ENCODE data around the gene DET1. TPM values are rescaled to one million over a fixed set of nuclear protein-coding genes. Genes with fewer than 3 reads are reported as not detected.

DET1 gene
- polyA plus RNA-seq, 1 of the 3 experiments (the other 2 are of a cell fraction), result 4.5 TPM

GRCh38 chr15:88497109-88497765 lies 49.2 kb downstream of the DET1 start:
- TF ChIP-seq MAX (IDR thresholded peaks at IDR 0.05; ENCODE audit: low read depth) (no peak), FOXM1 (IDR thresholded peaks at IDR 0.05; ENCODE audit: low read depth) (no peak), REST (IDR thresholded peaks at IDR 0.05; ENCODE audit: low read depth, low read length) (no peak), RXRA (IDR thresholded peaks at IDR 0.05; ENCODE audit: borderline replicate concordance, low read depth) (no peak), IRF3 (IDR thresholded peaks at IDR 0.05; ENCODE audit: low read depth, low read length) (no peak), ELF1 (IDR thresholded peaks at IDR 0.05) (no peak), EP300 (IDR thresholded peaks at IDR 0.05; ENCODE audit: borderline replicate concordance in 1 of 2, low read depth in 1 of 2, low read length in 1 of 2) (no peak), YY1 (IDR thresholded peaks at IDR 0.05; ENCODE audit: low read depth) (no peak), NRF1 (IDR thresholded peaks at IDR 0.05; ENCODE audit: low read depth, low read length) (no peak), CHD2 (IDR thresholded peaks at IDR 0.05; ENCODE audit: low read length, partially characterized antibody) (no peak), FOXJ3 (CRISPR knock-in tag; IDR thresholded peaks at IDR 0.05) (no peak), USF2 (IDR thresholded peaks at IDR 0.05; ENCODE audit: borderline replicate concordance, low read depth, low read length) (no peak), USF1 (IDR thresholded peaks at IDR 0.05; ENCODE audit: borderline replicate concordance, low read depth) (no peak), ZBTB33 (IDR thresholded peaks at IDR 0.05; ENCODE audit: borderline replicate concordance, low read depth) (no peak)
- WGBS (ENCODE audit: low lambda C conversion rate), result 90% methylated on average over 11 of the region's 11 CpGs
- H3K9me3 ChIP-seq, result no peaks in the 10 kb centered on the region
- H3K4me1 ChIP-seq (ENCODE audit: control insufficient read depth in 1 of 2, insufficient read depth in 2 of 2, low read depth in 1 of 2, low read length in 1 of 2), result peaks cover 0 to 10% of the 10 kb centered on the region in 2 experiments; a peak in 1 of 4 replicates
- POLR2A ChIA-PET, result no interaction called here
- H3K36me3 ChIP-seq (replicated peaks in 1 of 2; ENCODE audit: control insufficient read depth in 1 of 2, insufficient read depth in 2 of 2, low read length in 1 of 2), result no peaks in the 10 kb centered on the region
- no peaks in the 10 kb centered on the region for H3K79me2 ChIP-seq (ENCODE audit: insufficient read depth)
- H3K27me3 ChIP-seq (ENCODE audit: insufficient read depth), result no peaks in the 10 kb centered on the region
- H3K4me3 ChIP-seq (ENCODE audit: low read depth in 2 of 2, low read length in 1 of 2), result no peak overlapping the region
- no peaks in the 10 kb centered on the region for H3K9me2 ChIP-seq
- no peaks in the 10 kb centered on the region for H3F3A ChIP-seq (replicated peaks; ENCODE audit: insufficient read depth)
- no peaks in the 10 kb centered on the region for H4K20me1 ChIP-seq (ENCODE audit: insufficient read depth)
- no peak overlapping the region for H2AFZ ChIP-seq (ENCODE audit: low read depth)
- no peak for DNase-seq
- no peak overlapping the region for H3K27ac ChIP-seq (ENCODE audit: low read depth in 2 of 2, low read length in 1 of 2)
- H3K9ac ChIP-seq, result no peak overlapping the region
- no peak overlapping the region for H3K4me2 ChIP-seq
- CTCF ChIA-PET, result interaction anchor here (0.6 to 1.2 kb wide), 3 partner anchors 12 to 1751 kb away, joined by 3 read pairs; no protein-coding TSS in a partner anchor
